Osteoblast (primary cell): Measurements from ENCODE around the gene CACUL1. TPM values are rescaled to one million over a fixed set of nuclear protein-coding genes. Genes with fewer than 3 reads are reported as not detected.

Experiments
- DNase-seq: peaks from one replicate; pipeline ENCODE4 v3.0.0; 2011; ENCODE audit warnings: low spot score, mixed read lengths; ENCODE audit not compliant: insufficient read length; ENCODE audit errors: missing footprints
- H2AFZ ChIP-seq: 2 replicates; pipeline ENCODE4 v1.6.0; 2011; ENCODE audit warnings: mild to moderate bottlenecking, low read length
- H3K27ac ChIP-seq: 2 replicates; pipeline ENCODE4 v1.5.1; 2011; ENCODE audit warnings: mild to moderate bottlenecking, low read depth, low read length, moderate library complexity
- H3K27me3 ChIP-seq: 2 replicates; pipeline ENCODE4 v1.6.0; 2012; ENCODE audit warnings: mild to moderate bottlenecking, control low read depth, inconsistent platforms, low read length, moderate library complexity; ENCODE audit not compliant: insufficient read depth
- H3K36me3 ChIP-seq: 2 replicates; pipeline ENCODE4 v1.5.1; 2011; ENCODE audit warnings: mild to moderate bottlenecking, low read length, control low read depth, moderate library complexity; ENCODE audit not compliant: insufficient read depth
- H3K4me1 ChIP-seq: 2 replicates; pipeline ENCODE4 v1.5.1; 2011; ENCODE audit warnings: mild to moderate bottlenecking, low read length, control low read depth, moderate library complexity; ENCODE audit not compliant: insufficient read depth
- H3K4me2 ChIP-seq: 2 replicates; pipeline ENCODE4 v1.6.0; 2011; ENCODE audit warnings: mild to moderate bottlenecking, low read length; ENCODE audit not compliant: insufficient read depth
- H3K4me3 ChIP-seq: fragments of 200-600 bp; sonication (generic); 3 replicates; pipeline ENCODE4 v1.5.1; 2012; ENCODE audit warnings: mild to moderate bottlenecking, low read length, inconsistent platforms; ENCODE audit not compliant: insufficient read depth
- H3K79me2 ChIP-seq: 2 replicates; pipeline ENCODE4 v1.6.0; 2012; ENCODE audit warnings: mild to moderate bottlenecking, low read length, control low read depth, inconsistent platforms; ENCODE audit not compliant: insufficient read depth
- H3K9me3 ChIP-seq: 2 replicates; pipeline ENCODE4 v1.5.1; 2011; ENCODE audit warnings: low read depth, low read length, control low read depth
- H4K20me1 ChIP-seq: 2 replicates; pipeline ENCODE4 v1.6.0; 2012; ENCODE audit warnings: mild to moderate bottlenecking, low read length, control low read depth; ENCODE audit not compliant: insufficient read depth
- CTCF ChIP-seq: IDR thresholded peaks from 2 replicates; pipeline ENCODE4 v1.5.1; 2011; ENCODE audit warnings: mild to moderate bottlenecking, low read depth, low read length, moderate library complexity; ENCODE audit errors: extremely low read depth
- total RNA-seq: library from RNA; depleted of rRNA; stranded (reverse); fragments of >200 nt; gene quantifications from 2 replicates; pipeline ENCODE4 v1.2.3, GENCODE V29; 2012

Gene CACUL1
- total RNA-seq, 1 donor = 32.6 TPM

GRCh38 chr10:118781541-118781940, 26.8 kb upstream of the CACUL1 start:
- TF ChIP-seq CTCF = no peak
- H2AFZ ChIP-seq = no peak overlapping the region
- H3K4me1 ChIP-seq = no peaks in the 10 kb centered on the region
- no peak overlapping the region for H3K4me3 ChIP-seq
- no peaks in the 10 kb centered on the region for H3K36me3 ChIP-seq
- no peaks in the 10 kb centered on the region for H3K9me3 ChIP-seq
- no peak overlapping the region for H3K27ac ChIP-seq
- H3K79me2 ChIP-seq = no peaks in the 10 kb centered on the region
- H3K27me3 ChIP-seq = peaks cover 4% of the 10 kb centered on the region
- H4K20me1 ChIP-seq = no peaks in the 10 kb centered on the region
- DNase-seq = no peak
- no peak overlapping the region for H3K4me2 ChIP-seq

- no peak for DNase-seq
- Histone ChIP-seq H4K20me1 (no peaks in the 10 kb centered on the region), H3K4me3 (no peak overlapping the region), H3K27ac (no peak overlapping the region), H3K9me3 (no peaks in the 10 kb centered on the region), H3K79me2 (no peaks in the 10 kb centered on the region), H3K4me1 (no peaks in the 10 kb centered on the region), H3K27me3 (no peaks in the 10 kb centered on the region), H3K4me2 (no peak overlapping the region), H2AFZ (no peak overlapping the region), H3K36me3 (no peaks in the 10 kb centered on the region)
- TF ChIP-seq CTCF = no peak
These were observed 24.0 kb upstream of the CACUL1 start for GRCh38 chr10:118778727-118779126.

- Histone ChIP-seq H3K4me1 (no peaks in the 10 kb centered on the region), H3K4me2 (no peak overlapping the region), H2AFZ (no peak overlapping the region), H3K79me2 (no peaks in the 10 kb centered on the region), H3K27ac (no peak overlapping the region), H3K9me3 (no peaks in the 10 kb centered on the region), H3K4me3 (no peak overlapping the region), H3K27me3 (no peaks in the 10 kb centered on the region), H3K36me3 (no peaks in the 10 kb centered on the region), H4K20me1 (no peaks in the 10 kb centered on the region)
- no peak for TF ChIP-seq CTCF
- DNase-seq = no peak
These were observed 22.2 kb upstream of the CACUL1 start for GRCh38 chr10:118776960-118777359.

GRCh38 chr10:118776033-118776432, 21.3 kb upstream of the CACUL1 start:
- Histone ChIP-seq H3K79me2 (no peaks in the 10 kb centered on the region), H3K4me2 (no peak overlapping the region), H2AFZ (no peak overlapping the region), H3K9me3 (no peaks in the 10 kb centered on the region), H3K4me3 (no peak overlapping the region), H4K20me1 (no peaks in the 10 kb centered on the region), H3K36me3 (no peaks in the 10 kb centered on the region), H3K27ac (no peak overlapping the region), H3K27me3 (no peaks in the 10 kb centered on the region), H3K4me1 (no peaks in the 10 kb centered on the region)
- no peak for DNase-seq
- no peak for TF ChIP-seq CTCF
